Ovary (tissue), 3 donors: Measurements from ENCODE around the gene CXCL14.

Source experiments
- CTCF ChIP-seq, 3 donors: fragments of 450-650 bp in 2 of 3; fragments of 200-600 bp in 1 of 3; IDR thresholded peaks; one replicate each; pipeline versions ENCODE4 v1.5.1 to v1.8.0; 2016 to 2022; ENCODE audit warnings: antibody characterized with exemption in 3 of 3, mild to moderate bottlenecking in 1 of 3
- POLR2A ChIP-seq: fragments of 450-650 bp; IDR thresholded peaks from one replicate; pipeline ENCODE4 v1.6.1; 2017; ENCODE audit warnings: antibody characterized with exemption, mild to moderate bottlenecking, moderate library complexity
- donor health status: DM: no; HTN: no; CAD: no.

- TF ChIP-seq CTCF (IDR thresholded peaks at IDR 0.05) (no peak), POLR2A (no peak)
These were observed 12.9 kb downstream of the CXCL14 start for GRCh38 chr5:135565725-135566421.
